RKO (cell line): ENCODE data around the gene AIF1.
A peak's percentile ranks its signal among the peaks of the same experiment; 100 is the strongest.

Experiments used
- DNase-seq: peaks from one replicate; pipeline ENCODE4 v3.0.0-alpha.2; 2016; ENCODE audit warnings: low spot score

The AIF1 gene

GRCh38 chr6:31620586-31621319 is 5.7 kb downstream of the AIF1 start, which contains the start of gene PRRC2A:
Gene PRRC2A, plus strand, starts transcription at chr6:31620715. Its CDS starts 2,075 bp downstream, at chr6:31622790.
- peak; percentile 76 for DNase-seq

GRCh38 chr6:31621320-31621939 is 6.4 kb downstream of the AIF1 start:
- DNase-seq, result no peak

- no peak for DNase-seq
These were observed 7.0 kb downstream of the AIF1 start for GRCh38 chr6:31621991-31622390.

- no peak for DNase-seq
These were observed 7.7 kb downstream of the AIF1 start for GRCh38 chr6:31622684-31623091.

GRCh38 chr6:31624070-31624469 is 9.0 kb downstream of the AIF1 start:
- no peak for DNase-seq

- DNase-seq, result no peak
These were observed 11.9 kb downstream of the AIF1 start for GRCh38 chr6:31626952-31627351.

GRCh38 chr6:31627690-31628287 is 12.8 kb downstream of the AIF1 start:
- DNase-seq, result no peak

- DNase-seq, result no peak
These were observed 14.0 kb downstream of the AIF1 start for GRCh38 chr6:31629014-31629413.

GRCh38 chr6:31630177-31630934 is 15.3 kb downstream of the AIF1 start:
- DNase-seq, result no peak

- no peak for DNase-seq
These were observed 16.2 kb downstream of the AIF1 start for GRCh38 chr6:31631209-31631608.

- DNase-seq, result peak; percentile 50
These were observed 16.7 kb downstream of the AIF1 start for GRCh38 chr6:31631681-31632278.

GRCh38 chr6:31632279-31632946 is 17.4 kb downstream of the AIF1 start:
- no peak for DNase-seq

GRCh38 chr6:31633447-31633846 is 18.4 kb downstream of the AIF1 start:
- DNase-seq, result no peak

GRCh38 chr6:31634131-31634530 is 19.1 kb downstream of the AIF1 start:
- DNase-seq, result no peak

- DNase-seq, result no peak
These were observed 20.0 kb downstream of the AIF1 start for GRCh38 chr6:31634969-31635575.

GRCh38 chr6:31636698-31637596 is 21.9 kb downstream of the AIF1 start:
- no peak for DNase-seq

GRCh38 chr6:31639043-31639442 is 24.0 kb downstream of the AIF1 start:
- no peak for DNase-seq

- no peak for DNase-seq
These were observed 24.4 kb downstream of the AIF1 start for GRCh38 chr6:31639449-31639861.

- DNase-seq, result no peak
These were observed 25.6 kb downstream of the AIF1 start for GRCh38 chr6:31640612-31641011.

- no peak for DNase-seq
These were observed 26.3 kb downstream of the AIF1 start for GRCh38 chr6:31641370-31641769.
